Thymus (tissue), 11 donors: ENCODE results near the gene FHDC1. TPM values are rescaled to one million over a fixed set of nuclear protein-coding genes. Genes with fewer than 3 reads are reported as not detected.

Experiments
- DNase-seq, 9 donors: peaks; one replicate each; pipeline ENCODE4 v3.0.0-alpha.2; 2013; ENCODE audit warnings: low spot score in 9 of 9, low read depth in 6 of 9, missing footprints in 1 of 9
- H3K27ac ChIP-seq, 2 donors: one replicate each; pipeline ENCODE4 v1.5.1; 2013; ENCODE audit warnings: control low read depth in 1 of 2, low read depth in 1 of 2, low read length in 1 of 2, mild to moderate bottlenecking in 1 of 2, moderate library complexity in 1 of 2
- H3K27me3 ChIP-seq, 2 donors: one replicate each; pipeline ENCODE4 v1.5.1; 2013; ENCODE audit warnings: low read length in 1 of 2; ENCODE audit not compliant: control insufficient read depth in 2 of 2, insufficient read depth in 1 of 2
- H3K36me3 ChIP-seq, 2 donors: one replicate each; pipeline ENCODE4 v1.5.1; 2013; ENCODE audit warnings: low read length in 1 of 2, mild to moderate bottlenecking in 1 of 2, moderate library complexity in 1 of 2; ENCODE audit not compliant: control insufficient read depth in 2 of 2, insufficient read depth in 2 of 2
- H3K4me1 ChIP-seq, 2 donors: one replicate each; pipeline ENCODE4 v1.5.1; 2013; ENCODE audit warnings: low read length in 2 of 2; ENCODE audit not compliant: control insufficient read depth in 2 of 2, insufficient read depth in 2 of 2
- H3K4me3 ChIP-seq, 2 donors: one replicate each; pipeline ENCODE4 v1.5.1; 2013; ENCODE audit warnings: low read length in 2 of 2, control low read depth in 1 of 2, mild to moderate bottlenecking in 1 of 2
- H3K9me3 ChIP-seq, 2 donors: one replicate each; pipeline ENCODE4 v1.5.1; 2013; ENCODE audit warnings: low read length in 1 of 2, mild to moderate bottlenecking in 1 of 2; ENCODE audit not compliant: control insufficient read depth in 2 of 2, insufficient read depth in 1 of 2
- WGBS: extraction: QIAGEN DNeasy Blood & Tissue Kit; methylation state at CpG from one replicate; pipeline ENCODE4 v1.1.7; 2013; 5-methylcytosine and 5-hydroxymethylcytosine counted together
- polyA plus RNA-seq: library from polyadenylated mRNA; stranded (reverse); fragments of 200-250 nt; gene quantifications from one replicate; pipeline ENCODE4 v1.2.3, GENCODE V29; 2013
- total RNA-seq: library from RNA; stranded (reverse); fragments of 120-200 nt; gene quantifications from one replicate; pipeline ENCODE4 v1.2.4, GENCODE V29; 2013
- donor health status: healthy.

Gene FHDC1
- total and polyA plus RNA-seq, 2 donors, result 0.33 to 2.8 TPM

DNA sequence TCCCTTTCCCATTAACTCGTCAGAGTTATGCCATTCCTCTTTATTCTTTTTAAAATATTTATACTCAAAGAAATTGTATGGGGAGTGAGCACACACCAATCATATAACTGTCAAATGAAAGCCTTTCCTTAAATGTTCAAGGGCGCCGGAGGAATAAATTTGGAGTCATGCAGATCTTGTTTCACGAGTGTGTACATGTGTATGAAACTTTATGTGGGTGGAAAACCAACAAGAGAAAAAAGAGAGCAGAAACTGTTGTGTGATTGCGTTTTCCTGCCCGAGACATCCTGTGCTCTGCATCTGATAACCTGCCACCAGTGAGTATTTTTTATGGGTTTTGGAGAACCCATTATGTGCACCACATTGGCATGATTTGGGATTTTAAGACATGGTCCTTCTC is 88.3 kb downstream of the FHDC1 start:
- H3K9me3 ChIP-seq, result peaks cover 0 to 13% of the 10 kb centered on the region in 2 donors
- 90% methylated on average over 6 of the region's 6 CpGs for WGBS
- H3K36me3 ChIP-seq, result no peaks in the 10 kb centered on the region
- H3K27me3 ChIP-seq, result no peaks in the 10 kb centered on the region
- DNase-seq, result peak in 1 of 9 donors; percentile 33
- no peak overlapping the region for H3K4me3 ChIP-seq
- H3K27ac ChIP-seq, result no peak overlapping the region
- H3K4me1 ChIP-seq, result peaks cover 0 to 16% of the 10 kb centered on the region in 2 donors

DNA sequence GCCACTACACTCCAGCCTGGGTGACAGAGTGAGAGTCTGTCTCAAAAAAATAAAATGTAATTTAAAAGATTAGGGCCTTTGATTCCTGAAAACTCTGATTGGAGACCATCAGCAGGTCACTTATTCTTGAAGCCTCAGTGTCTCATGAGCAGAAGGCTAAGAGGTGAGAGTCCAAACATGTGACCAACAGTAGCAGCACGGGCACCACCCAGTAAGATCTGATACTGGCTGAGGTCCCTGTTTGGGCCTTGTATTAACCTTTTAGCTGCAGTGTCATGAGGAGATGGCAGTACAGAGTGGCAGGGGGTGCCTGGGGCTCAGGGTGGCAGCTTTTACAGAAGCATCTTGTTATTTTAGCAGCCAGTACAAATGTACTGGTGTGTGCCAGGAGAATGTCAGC is 89.3 kb downstream of the FHDC1 start:
- Histone ChIP-seq H3K27me3 (no peaks in the 10 kb centered on the region), H3K36me3 (no peaks in the 10 kb centered on the region), H3K4me3 (no peak overlapping the region), H3K27ac (no peak overlapping the region), H3K4me1 (peaks cover 0 to 16% of the 10 kb centered on the region in 2 donors), H3K9me3 (peaks cover 0 to 16% of the 10 kb centered on the region in 2 donors)
- WGBS, result 96% methylated on average over 1 of the region's 1 CpG
- no peak for DNase-seq

DNA sequence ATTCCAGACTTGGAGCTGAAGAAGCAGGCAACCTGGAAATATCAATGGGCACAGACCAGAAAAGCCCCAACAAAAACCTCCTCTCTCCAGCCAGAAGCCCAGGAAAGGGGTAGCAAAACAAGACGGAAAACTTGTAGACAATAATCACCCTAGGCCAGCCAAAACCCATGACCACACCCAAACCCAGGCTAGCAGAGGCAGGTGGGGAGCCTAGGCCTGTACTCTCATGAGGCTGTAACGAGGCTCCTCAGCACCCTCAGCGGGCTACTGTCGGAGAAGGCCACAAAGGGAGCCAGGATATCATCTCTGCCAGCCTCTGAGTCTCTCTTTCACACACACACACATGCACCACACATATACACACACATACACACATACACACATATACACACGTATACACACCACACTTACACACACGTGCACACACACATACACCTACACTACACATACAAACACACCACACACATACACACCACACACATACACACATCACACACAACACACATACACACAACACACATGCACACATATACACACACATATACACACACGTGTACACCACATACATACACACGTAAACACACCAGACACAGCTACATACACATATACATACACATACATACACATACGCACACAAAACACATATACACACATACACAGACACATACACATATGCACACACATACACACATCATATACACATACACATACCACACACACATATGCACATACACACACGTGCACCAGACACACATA is 90.6 kb downstream of the FHDC1 start:
- H3K36me3 ChIP-seq, result no peaks in the 10 kb centered on the region
- H3K27me3 ChIP-seq, result no peaks in the 10 kb centered on the region
- WGBS, result 96% methylated on average over 10 of the region's 10 CpGs
- H3K9me3 ChIP-seq, result peaks cover 0 to 16% of the 10 kb centered on the region in 2 donors
- DNase-seq, result no peak
- H3K4me1 ChIP-seq, result peaks cover 0 to 16% of the 10 kb centered on the region in 2 donors
- H3K27ac ChIP-seq, result no peak overlapping the region
- no peak overlapping the region for H3K4me3 ChIP-seq

DNA sequence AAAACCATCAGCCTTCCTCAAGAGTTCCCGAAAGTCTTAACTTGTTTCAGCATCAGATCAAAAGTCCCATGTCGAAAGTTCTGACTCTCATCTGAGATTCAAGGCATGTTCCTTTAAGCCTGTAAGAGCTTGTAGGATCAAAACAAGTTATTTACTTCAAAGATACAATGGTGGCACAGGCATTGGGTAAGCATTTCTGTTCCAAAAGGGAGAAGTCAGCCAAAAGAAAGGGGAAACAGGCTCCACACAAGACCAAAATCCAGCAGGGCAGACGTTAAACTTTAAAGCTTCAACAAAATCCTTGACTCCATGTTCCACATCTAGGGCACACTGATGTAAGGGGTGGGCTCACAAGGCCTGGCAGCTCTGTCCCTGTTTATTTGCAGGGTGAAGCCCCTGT is 91.7 kb downstream of the FHDC1 start:
- no peaks in the 10 kb centered on the region for H3K36me3 ChIP-seq
- H3K27ac ChIP-seq, result no peak overlapping the region
- H3K27me3 ChIP-seq, result no peaks in the 10 kb centered on the region
- 90% methylated on average over 3 of the region's 3 CpGs for WGBS
- peaks cover 0 to 16% of the 10 kb centered on the region in 2 donors for H3K9me3 ChIP-seq
- no peak for DNase-seq
- H3K4me1 ChIP-seq, result peaks cover 0 to 16% of the 10 kb centered on the region in 2 donors
- H3K4me3 ChIP-seq, result no peak overlapping the region

DNA sequence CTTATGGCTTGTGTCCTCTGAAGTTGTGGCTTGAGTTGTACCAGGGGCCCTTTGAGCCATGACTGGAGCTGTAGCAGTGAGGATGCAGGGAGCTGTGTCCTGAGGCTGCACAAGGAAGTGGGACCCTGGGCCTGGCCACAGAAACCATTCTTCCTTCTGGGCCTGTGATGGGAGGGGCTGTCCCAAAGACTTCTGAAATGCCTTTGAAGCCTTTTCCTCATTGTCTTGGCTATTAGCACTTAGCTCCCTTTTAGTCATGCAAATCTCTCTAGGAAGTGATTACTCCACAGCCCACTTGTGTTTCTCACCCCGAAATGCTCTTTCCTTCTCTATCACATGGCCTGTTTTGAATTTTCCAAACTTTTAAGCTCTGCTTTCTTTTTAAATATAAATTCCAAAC is 92.4 kb downstream of the FHDC1 start:
- WGBS, result 85% methylated on average over 1 of the region's 1 CpG
- no peaks in the 10 kb centered on the region for H3K27me3 ChIP-seq
- H3K9me3 ChIP-seq, result peaks cover 0 to 16% of the 10 kb centered on the region in 2 donors
- no peak overlapping the region for H3K27ac ChIP-seq
- DNase-seq, result no peak
- peaks cover 0 to 11% of the 10 kb centered on the region in 2 donors for H3K4me1 ChIP-seq
- H3K36me3 ChIP-seq, result no peaks in the 10 kb centered on the region
- H3K4me3 ChIP-seq, result no peak overlapping the region

Other genes with a start within 250 kb of the FHDC1 start
- gene TIGD4, start 156.6 kb upstream of the FHDC1 start, total RNA-seq, result 0.66 TPM
- gene TIGD4, start 156.6 kb upstream of the FHDC1 start, polyA plus RNA-seq, result 0.43 TPM
- gene ARFIP1, start 156.4 kb upstream of the FHDC1 start, total RNA-seq, result 18.5 TPM
- 26.7 TPM for gene ARFIP1, start 156.4 kb upstream of the FHDC1 start, polyA plus RNA-seq